DLD1 (cell line): Measurements from ENCODE around the gene TMEM44.

Source experiments
- in situ Hi-C: cut with HindIII; loops from 2 replicates; pipeline ENCODE4 v1.10.0; 2017; ENCODE audit warnings: low sequenced_read_pairs

TMEM44 gene

GRCh38 chr3:194633349-194634004 is at the start of gene TMEM44:
TMEM44 (minus strand) TSS chr3:194633419; CDS start chr3:194633215, 204 bp downstream.
- in situ Hi-C loops: no loop called here

GRCh38 chr3:194682694-194683310 is 49.6 kb upstream of the TMEM44 start:
- in situ Hi-C loops: no loop called here

GRCh38 chr3:194682189-194682693 is 49.0 kb upstream of the TMEM44 start:
- in situ Hi-C loops: no loop called here

GRCh38 chr3:194680888-194681615 is 47.8 kb upstream of the TMEM44 start:
- in situ Hi-C loops: no loop called here

GRCh38 chr3:194676471-194676870 is 43.3 kb upstream of the TMEM44 start:
- in situ Hi-C loops: no loop called here

GRCh38 chr3:194675680-194676079 is 42.5 kb upstream of the TMEM44 start:
- in situ Hi-C loops: no loop called here

GRCh38 chr3:194675081-194675640 is 41.9 kb upstream of the TMEM44 start:
- in situ Hi-C loops: no loop called here

GRCh38 chr3:194673761-194674160 is 40.5 kb upstream of the TMEM44 start:
- in situ Hi-C loops: no loop called here

- in situ Hi-C loops: no loop called here
Observed at GRCh38 chr3:194672876-194673275, 39.7 kb upstream of the TMEM44 start.

GRCh38 chr3:194671900-194672808 is 38.9 kb upstream of the TMEM44 start, which contains the start of gene LSG1:
LSG1 (minus strand) TSS chr3:194672191; CDS start chr3:194672162, 29 bp downstream.
- in situ Hi-C loops: no loop called here

GRCh38 chr3:194671511-194671899 is 38.3 kb upstream of the TMEM44 start:
- in situ Hi-C loops: no loop called here

GRCh38 chr3:194667363-194667762 is 34.1 kb upstream of the TMEM44 start:
- in situ Hi-C loops: no loop called here

GRCh38 chr3:194664857-194665256 is 31.6 kb upstream of the TMEM44 start:
- in situ Hi-C loops: no loop called here

- in situ Hi-C loops: no loop called here
Observed at GRCh38 chr3:194661946-194662345, 28.7 kb upstream of the TMEM44 start.

- in situ Hi-C loops: no loop called here
Observed at GRCh38 chr3:194661374-194661773, 28.2 kb upstream of the TMEM44 start.

GRCh38 chr3:194659778-194660177 is 26.6 kb upstream of the TMEM44 start:
- in situ Hi-C loops: no loop called here

GRCh38 chr3:194658477-194659242 is 25.4 kb upstream of the TMEM44 start:
- in situ Hi-C loops: no loop called here

GRCh38 chr3:194657439-194657838 is 24.2 kb upstream of the TMEM44 start:
- in situ Hi-C loops: no loop called here

GRCh38 chr3:194654443-194654842 is 21.2 kb upstream of the TMEM44 start:
- in situ Hi-C loops: no loop called here

GRCh38 chr3:194647747-194648146 is 14.5 kb upstream of the TMEM44 start:
- in situ Hi-C loops: no loop called here
